ENCODE data around the gene FAM184A. TPM values are rescaled to one million over a fixed set of nuclear protein-coding genes. Genes with fewer than 3 reads are reported as not detected.

FAM184A gene
- total RNA-seq, 2 donors from 2014 or later: 0.56 to 0.62 TPM

- Histone ChIP-seq H3K36me3 (no peaks in the 10 kb centered on the region), H3K9me3 (no peaks in the 10 kb centered on the region), H3K9ac (ENCODE audit: low read depth in 2 of 2, low read length in 2 of 2) (no peak overlapping the region), H3K4me1 (no peaks in the 10 kb centered on the region), H3K27ac (no peak overlapping the region), H3K27me3 (no peaks in the 10 kb centered on the region), H3K4me3 (no peak overlapping the region)
- DNase-seq: no peak
- intact Hi-C loops (cut with DNase I): no loop called here
- TF ChIP-seq CTCF (IDR thresholded peaks at IDR 0.05): no peak
Measured at GRCh38 chr6:119032428-119032827, 46.0 kb downstream of the FAM184A start.

- intact Hi-C loops (cut with DNase I): no loop called here
- no peaks in the 10 kb centered on the region for H3K4me1 ChIP-seq
- DNase-seq: no peak
- no peaks in the 10 kb centered on the region for H3K36me3 ChIP-seq
- H3K9me3 ChIP-seq: no peaks in the 10 kb centered on the region
- H3K27me3 ChIP-seq: no peaks in the 10 kb centered on the region
- H3K27ac ChIP-seq: no peak overlapping the region
- H3K4me3 ChIP-seq: no peak overlapping the region
- no peak for TF ChIP-seq CTCF (IDR thresholded peaks at IDR 0.05)
- H3K9ac ChIP-seq (ENCODE audit: low read depth in 2 of 2, low read length in 2 of 2): no peak overlapping the region
Measured at GRCh38 chr6:119030759-119031158, 47.7 kb downstream of the FAM184A start.

DNA sequence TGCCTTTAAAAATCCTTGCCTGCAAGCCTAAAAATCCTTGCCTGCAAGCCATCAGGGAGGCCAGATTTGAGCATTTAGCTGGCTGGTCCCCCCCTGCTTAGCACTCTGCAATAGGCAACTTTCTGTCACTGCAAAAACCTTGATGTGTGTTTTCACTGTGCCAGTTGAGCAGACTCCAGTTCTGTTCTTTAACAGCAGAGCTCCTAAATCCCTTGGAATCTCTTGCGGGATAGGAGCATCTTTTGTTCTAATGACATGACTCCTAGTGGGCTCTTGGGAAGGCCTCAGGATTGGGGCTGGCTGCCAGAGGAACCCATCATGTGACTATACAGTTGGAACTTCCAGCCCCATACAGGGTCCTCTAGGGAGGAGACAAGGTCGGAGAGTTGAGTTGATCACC lies 50.4 kb downstream of the FAM184A start:
- TF ChIP-seq CTCF (IDR thresholded peaks at IDR 0.05): no peak
- Histone ChIP-seq H3K27ac (no peak overlapping the region), H3K27me3 (no peaks in the 10 kb centered on the region), H3K9ac (ENCODE audit: low read depth in 2 of 2, low read length in 2 of 2) (no peak overlapping the region), H3K9me3 (no peaks in the 10 kb centered on the region), H3K36me3 (no peaks in the 10 kb centered on the region), H3K4me3 (no peak overlapping the region), H3K4me1 (no peaks in the 10 kb centered on the region)
- DNase-seq: no peak
- intact Hi-C loops (cut with DNase I): no loop called here

DNA sequence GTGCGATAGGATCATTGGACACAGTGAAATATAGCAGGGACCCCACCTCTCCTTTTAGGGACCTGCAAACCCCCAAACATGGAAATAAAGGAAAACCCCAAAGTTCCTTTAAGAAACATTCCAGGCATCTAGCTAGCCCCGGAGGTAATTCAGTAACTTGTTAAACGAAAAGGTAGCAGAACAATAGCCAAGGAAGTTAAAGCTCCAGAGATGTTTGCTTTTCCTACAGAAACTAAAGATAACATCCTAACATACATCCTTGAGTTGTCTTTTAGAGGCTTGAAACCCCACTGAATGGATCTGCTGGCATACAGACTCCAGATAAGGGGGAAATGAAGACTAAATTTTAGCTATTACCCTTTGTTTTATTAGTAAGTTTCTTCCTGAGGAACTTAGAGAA lies 51.0 kb downstream of the FAM184A start:
- Histone ChIP-seq H3K9me3 (no peaks in the 10 kb centered on the region), H3K27ac (no peak overlapping the region), H3K9ac (ENCODE audit: low read depth in 2 of 2, low read length in 2 of 2) (no peak overlapping the region), H3K4me3 (no peak overlapping the region), H3K4me1 (no peaks in the 10 kb centered on the region), H3K27me3 (no peaks in the 10 kb centered on the region), H3K36me3 (no peaks in the 10 kb centered on the region)
- DNase-seq: no peak
- intact Hi-C loops (cut with DNase I): no loop called here
- no peak for TF ChIP-seq CTCF (IDR thresholded peaks at IDR 0.05)

DNA sequence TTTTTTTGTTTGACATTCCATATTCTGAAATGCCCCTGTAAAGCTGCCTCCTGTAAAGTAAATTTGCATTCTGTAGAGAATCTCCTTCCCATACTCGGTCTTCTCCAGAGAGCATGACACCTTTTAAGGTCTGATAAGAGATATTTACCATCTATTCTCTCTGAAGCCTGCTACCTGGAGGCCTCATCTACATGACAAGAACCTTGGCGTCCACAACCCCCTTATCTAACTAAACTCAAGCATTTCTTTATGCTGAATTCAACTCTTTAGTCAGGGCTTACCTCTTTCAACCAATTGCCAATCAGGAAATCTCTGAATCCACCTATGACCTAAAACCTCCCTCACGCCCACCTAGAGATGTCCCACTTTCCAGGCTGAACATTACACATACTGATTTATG lies 51.6 kb downstream of the FAM184A start:
- TF ChIP-seq CTCF (IDR thresholded peaks at IDR 0.05): no peak
- Histone ChIP-seq H3K9me3 (no peaks in the 10 kb centered on the region), H3K4me3 (no peak overlapping the region), H3K36me3 (no peaks in the 10 kb centered on the region), H3K27me3 (no peaks in the 10 kb centered on the region), H3K27ac (no peak overlapping the region), H3K4me1 (no peaks in the 10 kb centered on the region), H3K9ac (ENCODE audit: low read depth in 2 of 2, low read length in 2 of 2) (no peak overlapping the region)
- intact Hi-C loops (cut with DNase I): no loop called here
- no peak for DNase-seq

DNA sequence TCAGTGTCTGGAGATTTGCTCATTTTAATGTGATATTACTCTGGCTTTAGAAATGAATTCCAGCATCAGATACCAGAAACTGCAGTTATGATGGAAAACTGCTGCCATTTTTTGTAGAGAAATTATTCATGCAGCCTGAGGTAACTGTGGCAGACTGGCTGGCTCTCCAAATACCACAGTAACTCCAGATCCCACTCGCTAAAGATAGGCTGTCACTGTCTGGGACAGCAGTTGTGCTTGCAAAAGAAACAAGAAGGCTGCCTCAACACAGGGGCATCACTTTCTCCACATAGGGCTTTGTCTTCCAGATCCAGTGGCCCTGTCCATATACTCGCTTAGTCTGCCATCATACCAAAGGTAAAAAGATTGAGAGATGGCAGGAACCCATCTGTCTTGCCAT lies 52.7 kb downstream of the FAM184A start:
- intact Hi-C loops (cut with DNase I): no loop called here
- Histone ChIP-seq H3K9ac (ENCODE audit: low read depth in 2 of 2, low read length in 2 of 2) (no peak overlapping the region), H3K4me3 (no peak overlapping the region), H3K27me3 (no peaks in the 10 kb centered on the region), H3K4me1 (no peaks in the 10 kb centered on the region), H3K36me3 (no peaks in the 10 kb centered on the region), H3K27ac (no peak overlapping the region), H3K9me3 (no peaks in the 10 kb centered on the region)
- DNase-seq: no peak
- TF ChIP-seq CTCF (IDR thresholded peaks at IDR 0.05): no peak
